Kidney tubule cell (primary cell): ENCODE results near the gene TIMM44.

Source experiments
- DNase-seq: peaks from one replicate; pipeline ENCODE4 v3.0.0-alpha.2; 2018; ENCODE audit warnings: low spot score

Gene TIMM44

GRCh38 chr19:7899751-7900378 is 43.6 kb downstream of the TIMM44 start:
- no peak for DNase-seq

- DNase-seq: no peak
Observed at GRCh38 chr19:7898967-7899366, 44.5 kb downstream of the TIMM44 start.

- no peak for DNase-seq
Observed at GRCh38 chr19:7897292-7897691, 46.2 kb downstream of the TIMM44 start.

GRCh38 chr19:7895565-7895964 is 47.9 kb downstream of the TIMM44 start:
- no peak for DNase-seq

- peak; percentile 39 for DNase-seq
Observed at GRCh38 chr19:7894612-7895309, 48.7 kb downstream of the TIMM44 start.

GRCh38 chr19:7893362-7894101 is 49.9 kb downstream of the TIMM44 start:
- DNase-seq: peak; percentile 55

- DNase-seq: no peak
Observed at GRCh38 chr19:7888826-7889217, 54.6 kb downstream of the TIMM44 start.

- peak; percentile 85 for DNase-seq
Observed at GRCh38 chr19:7888145-7888825, 55.2 kb downstream of the TIMM44 start, which contains the start of gene LRRC8E. Gene LRRC8E (plus strand): TSS chr19:7888510. CDS start chr19:7895604, 7,094 bp downstream.

GRCh38 chr19:7887408-7888144 is 55.9 kb downstream of the TIMM44 start:
- no peak for DNase-seq

GRCh38 chr19:7885818-7886217 is 57.6 kb downstream of the TIMM44 start:
- DNase-seq: no peak

GRCh38 chr19:7883796-7884570 is 59.5 kb downstream of the TIMM44 start:
- no peak for DNase-seq

- no peak for DNase-seq
Observed at GRCh38 chr19:7883105-7883504, 60.4 kb downstream of the TIMM44 start.

- no peak for DNase-seq
Observed at GRCh38 chr19:7881910-7882309, 61.6 kb downstream of the TIMM44 start.

- no peak for DNase-seq
Observed at GRCh38 chr19:7879836-7880235, 63.6 kb downstream of the TIMM44 start.

GRCh38 chr19:7879111-7879807 is 64.2 kb downstream of the TIMM44 start:
- no peak for DNase-seq

GRCh38 chr19:7877249-7877836 is 66.1 kb downstream of the TIMM44 start:
- peak; percentile 17 for DNase-seq
